ENCODE data around the gene GPR18.
A peak's percentile ranks its signal among the peaks of the same experiment; 100 is the strongest.

GPR18 gene

GRCh38 chr13:99258946-99259345 lies 767 bp upstream of the GPR18 start:
- in situ Hi-C loops (cut with HindIII; ENCODE audit: low sequenced_read_pairs): no loop called here
- no peak overlapping the region for H3K4me3 ChIP-seq (ENCODE audit: low read depth, low read length)
- TF ChIP-seq CTCF (IDR thresholded peaks at IDR 0.05; ENCODE audit: low read depth, low read length): no peak
- no peak for DNase-seq (ENCODE audit: low read depth, low spot score)

- no peak for TF ChIP-seq CTCF (IDR thresholded peaks at IDR 0.05; ENCODE audit: low read depth, low read length)
- no peak for DNase-seq (ENCODE audit: low read depth, low spot score)
- in situ Hi-C loops (cut with HindIII; ENCODE audit: low sequenced_read_pairs): no loop called here
- no peak overlapping the region for H3K4me3 ChIP-seq (ENCODE audit: low read depth, low read length)
Measured at GRCh38 chr13:99257291-99257690, 888 bp downstream of the GPR18 start.

GRCh38 chr13:99256709-99257108 lies 1.5 kb downstream of the GPR18 start:
- TF ChIP-seq CTCF (IDR thresholded peaks at IDR 0.05; ENCODE audit: low read depth, low read length): no peak
- no peak overlapping the region for H3K4me3 ChIP-seq (ENCODE audit: low read depth, low read length)
- DNase-seq (ENCODE audit: low read depth, low spot score): peak; percentile 20
- in situ Hi-C loops (cut with HindIII; ENCODE audit: low sequenced_read_pairs): no loop called here

- no peak overlapping the region for H3K4me3 ChIP-seq (ENCODE audit: low read depth, low read length)
- in situ Hi-C loops (cut with HindIII; ENCODE audit: low sequenced_read_pairs): no loop called here
- TF ChIP-seq CTCF (IDR thresholded peaks at IDR 0.05; ENCODE audit: low read depth, low read length): no peak
- no peak for DNase-seq (ENCODE audit: low read depth, low spot score)
Measured at GRCh38 chr13:99256283-99256682, 1.9 kb downstream of the GPR18 start.

GRCh38 chr13:99255271-99255670 lies 2.9 kb downstream of the GPR18 start:
- in situ Hi-C loops (cut with HindIII; ENCODE audit: low sequenced_read_pairs): no loop called here
- no peak for DNase-seq (ENCODE audit: low read depth, low spot score)
- no peak for TF ChIP-seq CTCF (IDR thresholded peaks at IDR 0.05; ENCODE audit: low read depth, low read length)
- H3K4me3 ChIP-seq (ENCODE audit: low read depth, low read length): no peak overlapping the region

GRCh38 chr13:99254830-99255229 lies 3.3 kb downstream of the GPR18 start:
- in situ Hi-C loops (cut with HindIII; ENCODE audit: low sequenced_read_pairs): no loop called here
- DNase-seq (ENCODE audit: low read depth, low spot score): no peak
- no peak overlapping the region for H3K4me3 ChIP-seq (ENCODE audit: low read depth, low read length)
- no peak for TF ChIP-seq CTCF (IDR thresholded peaks at IDR 0.05; ENCODE audit: low read depth, low read length)

- no peak overlapping the region for H3K4me3 ChIP-seq (ENCODE audit: low read depth, low read length)
- in situ Hi-C loops (cut with HindIII; ENCODE audit: low sequenced_read_pairs): no loop called here
- DNase-seq (ENCODE audit: low read depth, low spot score): no peak
- TF ChIP-seq CTCF (IDR thresholded peaks at IDR 0.05; ENCODE audit: low read depth, low read length): no peak
Measured at GRCh38 chr13:99251921-99252320, 6.3 kb downstream of the GPR18 start.
